Superior temporal gyrus (tissue), 1 donor: ENCODE results near the gene SYDE1.
"Not testable (repeated sequence)": the region's sequence is repeated elsewhere in the genome, so short reads cannot be mapped to it uniquely, and the experiment has no call there.

Experiments used
- DNase-seq: peaks from one replicate; pipeline ENCODE4 v3.0.0-alpha.2; 2016; ENCODE audit errors: extremely low spot score

SYDE1 gene, protein sequence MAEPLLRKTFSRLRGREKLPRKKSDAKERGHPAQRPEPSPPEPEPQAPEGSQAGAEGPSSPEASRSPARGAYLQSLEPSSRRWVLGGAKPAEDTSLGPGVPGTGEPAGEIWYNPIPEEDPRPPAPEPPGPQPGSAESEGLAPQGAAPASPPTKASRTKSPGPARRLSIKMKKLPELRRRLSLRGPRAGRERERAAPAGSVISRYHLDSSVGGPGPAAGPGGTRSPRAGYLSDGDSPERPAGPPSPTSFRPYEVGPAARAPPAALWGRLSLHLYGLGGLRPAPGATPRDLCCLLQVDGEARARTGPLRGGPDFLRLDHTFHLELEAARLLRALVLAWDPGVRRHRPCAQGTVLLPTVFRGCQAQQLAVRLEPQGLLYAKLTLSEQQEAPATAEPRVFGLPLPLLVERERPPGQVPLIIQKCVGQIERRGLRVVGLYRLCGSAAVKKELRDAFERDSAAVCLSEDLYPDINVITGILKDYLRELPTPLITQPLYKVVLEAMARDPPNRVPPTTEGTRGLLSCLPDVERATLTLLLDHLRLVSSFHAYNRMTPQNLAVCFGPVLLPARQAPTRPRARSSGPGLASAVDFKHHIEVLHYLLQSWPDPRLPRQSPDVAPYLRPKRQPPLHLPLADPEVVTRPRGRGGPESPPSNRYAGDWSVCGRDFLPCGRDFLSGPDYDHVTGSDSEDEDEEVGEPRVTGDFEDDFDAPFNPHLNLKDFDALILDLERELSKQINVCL

DNA sequence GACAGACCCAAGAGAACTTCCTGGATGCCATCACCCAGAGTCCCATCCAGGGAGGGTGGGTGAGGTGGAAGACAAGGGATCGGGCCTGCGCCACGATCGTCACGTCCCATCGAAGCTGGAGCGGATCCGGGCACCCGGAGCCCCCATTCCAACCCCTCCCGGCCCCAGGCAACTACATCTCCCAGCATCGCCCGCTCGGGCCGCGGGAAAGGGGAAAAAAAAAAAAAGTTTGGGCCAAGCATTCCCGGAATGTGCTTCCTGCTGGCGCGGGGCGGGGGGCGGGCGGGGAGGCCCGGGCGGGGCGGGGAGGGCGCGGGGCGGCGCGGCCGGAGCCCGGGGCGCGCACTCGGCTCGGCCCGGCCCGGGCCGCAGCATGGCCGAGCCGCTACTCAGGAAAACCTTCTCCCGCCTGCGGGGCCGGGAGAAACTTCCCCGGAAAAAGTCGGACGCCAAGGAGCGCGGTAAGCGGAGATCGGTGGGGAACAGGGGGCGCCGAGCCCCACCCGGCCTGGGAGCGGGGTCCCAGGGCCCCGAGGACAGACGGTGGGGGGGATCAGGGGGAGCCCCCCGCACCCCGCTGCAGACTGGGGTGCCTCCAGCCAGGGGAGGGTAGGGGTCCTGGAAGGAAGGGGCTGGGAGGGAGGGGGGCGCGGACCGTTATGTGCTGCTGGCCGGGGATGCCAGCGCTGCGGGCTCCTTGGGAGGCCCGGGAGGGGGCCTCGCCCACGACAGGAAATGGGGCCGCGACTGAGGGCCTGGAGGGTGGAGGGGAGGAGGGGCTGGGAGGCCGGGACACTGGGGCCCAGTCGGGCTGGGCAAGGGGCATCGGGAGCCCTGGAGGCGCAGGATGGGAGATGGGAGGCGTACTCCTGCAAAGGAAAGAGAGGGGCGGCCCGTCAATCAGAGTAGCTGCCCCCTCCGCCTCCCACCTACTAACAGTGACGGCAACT, at the start of gene SYDE1:
Gene SYDE1 (plus strand): TSS at position 341 of the 950 bp plus-strand sequence. CDS start 33 bp downstream, at position 374.
- DNase-seq = no peak

DNA sequence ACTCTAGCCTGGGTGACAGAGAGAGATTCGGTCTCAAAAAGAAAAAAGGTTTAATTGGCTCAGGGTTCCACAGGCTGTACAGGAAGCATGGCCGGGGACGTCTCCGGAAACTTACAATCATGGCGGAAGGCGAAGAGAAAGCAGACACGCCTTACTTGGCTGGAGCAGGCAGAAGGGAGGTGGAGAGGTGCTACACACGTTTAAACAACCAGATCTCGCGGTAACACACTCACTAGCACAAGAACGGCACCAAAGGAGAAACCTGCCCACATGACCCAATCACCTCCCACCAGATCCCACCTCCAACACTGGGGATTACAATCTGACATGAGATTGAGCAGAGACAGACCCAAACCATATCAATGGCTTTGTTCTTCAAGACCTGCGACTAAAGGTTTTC, 45.2 kb upstream of the SYDE1 start:
- DNase-seq = no peak

DNA sequence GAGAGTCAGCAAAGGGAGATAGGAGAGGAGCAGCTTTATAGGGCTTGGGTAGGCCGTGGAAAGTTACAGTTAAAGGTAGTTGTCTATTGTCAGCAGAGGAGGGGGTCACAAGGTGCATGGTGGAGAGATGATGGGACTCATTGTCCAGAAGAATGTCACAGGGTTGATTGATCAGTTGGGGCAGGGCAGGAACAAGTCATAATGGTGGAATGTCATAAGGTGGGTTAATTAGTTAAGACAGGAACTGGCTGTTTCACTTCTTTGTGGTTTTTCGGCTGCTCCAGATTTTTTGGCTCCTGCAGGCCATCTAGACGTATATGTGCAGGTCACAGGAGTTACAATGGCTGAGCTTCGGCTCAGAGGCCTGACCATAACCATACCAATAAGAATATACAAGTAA, 36.8 kb upstream of the SYDE1 start:
- DNase-seq = not testable (repeated sequence)

DNA sequence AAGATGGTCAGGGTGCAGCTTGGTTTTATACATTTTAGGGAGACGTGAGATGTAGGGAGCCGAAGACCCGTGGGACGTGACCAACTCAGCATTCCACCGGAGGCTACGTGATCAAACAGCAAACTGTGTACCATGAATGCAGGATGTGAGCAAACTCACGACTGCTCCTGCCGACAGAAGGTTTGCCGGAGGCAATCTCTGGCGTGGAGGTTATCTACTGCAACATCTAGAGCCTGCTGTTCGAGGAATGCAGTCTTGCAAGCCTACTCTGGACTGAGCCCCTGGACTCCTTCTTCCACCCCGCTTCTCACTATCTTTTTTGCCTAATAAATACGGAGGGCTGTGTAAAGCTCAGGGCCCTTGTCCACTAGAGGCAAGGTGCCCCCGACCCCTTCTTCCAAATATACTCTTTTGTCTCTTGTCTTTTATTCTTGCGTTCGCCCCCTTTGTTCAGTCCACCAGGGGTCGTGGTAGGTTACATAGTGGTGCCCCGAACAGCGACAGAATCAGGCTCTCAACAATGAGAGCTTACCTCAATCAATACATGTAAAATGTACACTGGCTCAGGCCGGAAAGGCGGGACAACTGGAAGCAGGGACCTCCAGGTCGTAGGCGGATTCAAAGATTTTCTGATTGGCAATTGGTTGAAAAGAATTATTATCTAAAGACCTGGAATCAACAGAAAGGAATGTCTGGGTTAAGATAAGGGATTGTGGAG, 34.1 kb upstream of the SYDE1 start:
- DNase-seq = no peak

DNA sequence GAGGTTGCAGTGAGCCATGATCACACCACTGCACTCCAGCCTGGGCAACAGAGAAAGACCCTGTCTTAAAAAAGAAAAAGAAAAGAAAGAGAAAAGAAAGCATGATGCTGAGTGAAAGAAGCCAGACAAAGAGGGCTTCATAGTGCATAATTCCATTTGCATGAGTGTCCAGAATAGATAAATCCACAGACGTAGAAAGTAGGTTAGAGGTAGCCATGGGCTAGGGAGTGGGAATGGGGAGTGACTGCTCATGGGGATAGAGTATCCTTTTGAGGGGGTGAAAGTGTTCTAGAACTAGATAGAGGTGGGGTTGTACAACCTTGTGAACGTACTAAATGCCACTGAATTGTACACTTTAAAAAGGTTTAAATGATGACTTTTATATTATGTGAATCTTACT, 32.8 kb upstream of the SYDE1 start:
- no peak for DNase-seq

DNA sequence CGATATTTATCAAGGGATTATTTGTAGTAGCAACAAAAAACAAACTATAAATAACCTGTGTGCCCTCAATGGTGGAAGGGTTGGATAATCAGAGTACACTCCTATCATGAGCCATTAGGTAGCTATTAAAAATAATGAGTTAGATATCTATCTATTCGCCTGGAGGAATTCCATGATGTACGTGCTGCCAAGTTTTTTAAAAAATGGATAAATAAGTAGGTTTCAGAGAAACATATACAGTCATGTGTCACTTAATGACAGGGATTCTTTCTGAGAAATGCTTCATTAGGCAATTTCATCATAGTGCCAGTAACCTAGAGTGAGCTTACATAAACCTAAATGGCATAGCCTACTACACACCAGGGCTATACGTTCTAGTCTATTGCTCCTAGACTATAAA, 31.4 kb upstream of the SYDE1 start:
- DNase-seq = no peak

DNA sequence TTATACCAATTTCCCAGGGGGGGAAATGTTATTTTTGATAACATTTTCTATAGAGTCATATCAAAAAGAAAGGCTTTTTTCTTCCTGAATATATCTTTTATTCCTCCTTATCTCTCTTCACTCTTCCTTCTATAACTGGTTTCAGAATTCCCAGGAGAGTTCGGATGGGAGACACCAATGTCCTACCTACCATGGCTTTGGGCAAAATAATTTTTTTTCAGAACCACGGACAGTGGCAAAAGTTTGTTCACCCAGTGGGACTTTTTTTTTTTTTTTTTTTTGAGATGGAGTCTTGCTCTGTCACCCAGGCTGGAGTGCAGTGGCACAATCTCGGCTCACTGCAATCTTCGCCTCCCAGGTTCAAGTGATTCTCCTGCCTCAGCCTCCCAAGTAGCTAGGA, 27.2 kb upstream of the SYDE1 start:
- not testable (repeated sequence) for DNase-seq

DNA sequence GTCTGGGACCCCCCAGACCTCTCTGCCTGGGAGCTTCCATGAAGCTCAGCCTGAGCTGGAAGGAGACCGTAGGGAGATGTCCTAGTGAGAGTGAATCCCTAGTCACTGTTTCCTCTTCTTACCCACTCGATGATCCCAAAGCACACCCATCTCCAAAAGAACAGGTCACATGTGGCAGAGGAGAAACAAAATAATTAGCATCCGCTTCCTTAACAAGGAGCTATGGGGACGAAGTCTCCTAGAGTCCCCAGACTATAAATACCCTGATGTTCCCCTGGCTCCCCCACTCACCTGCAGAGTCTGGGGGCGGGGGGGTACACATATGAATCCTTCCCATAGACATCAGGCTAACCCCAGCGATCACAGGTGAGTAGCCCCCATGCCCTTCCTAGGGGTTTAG, 25.3 kb upstream of the SYDE1 start, which contains the start of gene OR1I1:
Gene OR1I1 (plus strand): TSS at position 301 of the 400 bp plus-strand sequence. CDS start 4,855 bp downstream, outside the sequence.
- DNase-seq = no peak

DNA sequence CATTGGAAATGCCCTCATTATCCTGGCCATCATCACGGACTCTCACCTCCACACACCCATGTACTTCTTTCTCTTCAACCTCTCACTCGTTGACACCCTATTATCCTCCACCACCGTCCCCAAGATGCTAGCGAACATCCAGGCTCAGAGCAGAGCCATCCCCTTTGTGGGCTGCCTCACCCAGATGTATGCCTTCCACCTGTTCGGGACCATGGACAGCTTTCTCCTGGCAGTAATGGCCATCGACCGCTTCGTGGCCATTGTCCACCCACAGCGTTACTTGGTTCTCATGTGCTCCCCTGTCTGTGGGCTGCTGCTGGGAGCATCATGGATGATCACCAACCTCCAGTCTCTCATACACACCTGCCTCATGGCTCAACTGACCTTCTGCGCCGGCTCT, 20.0 kb upstream of the SYDE1 start:
- no peak for DNase-seq

DNA sequence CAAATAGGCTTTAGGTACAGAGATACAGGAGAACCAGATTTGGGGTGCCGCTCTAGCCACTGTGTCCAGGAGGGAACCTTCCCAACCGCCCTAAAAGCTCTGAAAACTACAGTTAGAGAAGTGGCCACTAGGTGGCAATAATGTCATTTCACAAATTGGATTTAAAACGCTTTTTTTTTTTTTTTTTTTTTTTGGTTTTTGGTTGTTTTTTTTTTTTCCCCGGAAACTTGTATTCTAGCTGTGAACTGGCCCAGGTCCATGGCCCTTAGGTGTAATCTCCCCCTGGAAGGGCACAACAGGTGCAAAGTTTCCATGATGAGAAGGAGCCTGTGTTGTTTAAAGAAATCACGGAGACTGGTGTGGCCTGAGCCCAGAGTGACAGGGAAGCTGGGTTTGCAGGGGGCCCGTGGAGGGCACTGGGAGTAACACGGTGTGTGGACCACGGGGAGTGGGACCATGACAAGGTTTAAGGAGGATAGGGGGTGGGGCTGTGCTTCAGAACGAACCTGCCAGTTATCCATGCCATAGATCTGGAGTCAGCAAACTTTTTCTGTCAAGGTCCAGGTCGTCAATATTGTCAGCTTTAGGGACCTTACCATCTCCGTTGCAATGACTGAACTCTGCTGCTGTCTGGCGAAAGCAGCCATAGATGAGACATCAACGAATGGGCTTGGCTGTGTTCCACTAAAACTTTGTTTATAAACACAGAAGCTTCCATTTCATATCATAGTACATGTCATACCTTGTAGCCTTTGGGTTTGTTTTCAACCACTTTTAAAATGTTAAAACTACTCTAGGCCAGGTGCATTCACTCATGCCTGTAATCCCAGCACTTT, 15.1 kb upstream of the SYDE1 start:
- DNase-seq = peak; percentile 81

DNA sequence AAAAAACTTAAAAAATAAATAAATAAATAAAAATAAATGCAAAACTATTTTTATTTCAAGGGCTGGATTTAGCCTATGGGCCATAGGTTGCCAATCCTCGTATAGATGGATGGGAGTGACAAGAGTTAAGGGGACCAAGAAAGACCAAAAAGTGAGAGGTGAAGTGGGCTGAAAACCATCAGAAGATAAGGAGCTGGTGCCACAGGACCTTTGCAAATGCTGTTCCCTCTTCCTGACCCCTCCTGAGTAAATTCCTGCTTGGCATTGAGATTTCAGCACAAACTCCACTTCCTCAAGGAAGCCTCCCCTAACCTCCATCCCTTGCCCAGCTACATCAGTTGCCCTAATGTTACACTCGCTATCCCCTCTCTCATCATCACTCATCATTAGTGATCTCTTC, 14.2 kb upstream of the SYDE1 start:
- no peak for DNase-seq

DNA sequence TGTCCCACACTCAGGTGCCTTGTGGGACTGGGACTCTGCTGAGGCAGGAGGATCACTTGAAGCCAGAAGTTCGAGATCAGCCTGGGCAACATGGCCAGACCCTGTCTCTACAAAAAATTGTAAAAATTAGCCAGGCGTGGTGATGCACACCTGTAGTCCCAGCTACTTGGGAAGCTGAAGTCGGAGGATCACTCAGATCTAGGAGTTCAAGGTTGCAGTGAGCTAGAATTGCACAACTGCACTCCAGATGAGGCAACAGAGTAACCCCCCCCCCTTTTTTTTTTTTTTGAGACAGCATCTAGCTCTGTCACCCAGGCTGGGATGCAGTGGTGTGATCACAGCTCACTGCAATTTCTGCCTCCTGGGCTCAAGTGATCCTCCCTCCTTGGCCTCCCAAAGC, 11.0 kb upstream of the SYDE1 start:
- DNase-seq = no peak

DNA sequence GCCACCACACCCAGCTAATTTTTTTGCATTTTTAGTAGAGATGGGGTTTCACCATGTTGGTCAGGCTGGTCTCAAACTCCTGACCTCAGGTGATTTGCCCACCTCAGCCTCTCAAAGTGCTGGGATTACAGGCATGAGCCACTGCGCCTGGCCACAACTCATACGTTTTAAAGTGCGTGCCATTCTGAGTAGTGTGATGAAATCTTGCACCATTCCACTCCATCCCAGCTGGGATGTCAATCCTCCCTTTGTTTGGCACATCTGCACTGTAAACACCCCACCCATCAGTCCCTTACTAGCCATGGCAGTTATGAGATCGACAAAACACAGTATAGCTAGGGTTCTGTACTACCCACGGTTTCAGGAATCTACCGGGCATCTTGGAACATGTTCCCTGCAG, 9.2 kb upstream of the SYDE1 start:
- not testable (repeated sequence) for DNase-seq

DNA sequence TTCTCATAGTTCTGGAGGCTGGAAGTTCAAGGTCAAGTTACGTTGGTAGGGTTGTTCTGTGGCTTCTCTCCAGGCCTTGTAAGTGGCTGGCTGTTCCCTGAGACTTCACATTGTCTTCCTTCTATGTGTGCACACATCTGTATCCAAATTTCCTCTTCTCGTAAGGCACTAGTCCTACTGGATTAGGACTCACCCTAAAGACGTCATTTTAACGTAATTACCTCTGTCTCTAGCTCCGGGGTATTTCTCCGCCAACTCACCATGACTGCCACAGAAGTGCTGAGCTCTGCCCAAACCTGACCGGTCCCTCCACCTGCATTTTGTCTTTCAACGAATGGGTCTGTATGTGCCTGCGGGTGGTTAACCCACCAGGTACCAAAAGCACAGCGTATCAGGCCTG, 8.7 kb upstream of the SYDE1 start:
- DNase-seq = no peak

DNA sequence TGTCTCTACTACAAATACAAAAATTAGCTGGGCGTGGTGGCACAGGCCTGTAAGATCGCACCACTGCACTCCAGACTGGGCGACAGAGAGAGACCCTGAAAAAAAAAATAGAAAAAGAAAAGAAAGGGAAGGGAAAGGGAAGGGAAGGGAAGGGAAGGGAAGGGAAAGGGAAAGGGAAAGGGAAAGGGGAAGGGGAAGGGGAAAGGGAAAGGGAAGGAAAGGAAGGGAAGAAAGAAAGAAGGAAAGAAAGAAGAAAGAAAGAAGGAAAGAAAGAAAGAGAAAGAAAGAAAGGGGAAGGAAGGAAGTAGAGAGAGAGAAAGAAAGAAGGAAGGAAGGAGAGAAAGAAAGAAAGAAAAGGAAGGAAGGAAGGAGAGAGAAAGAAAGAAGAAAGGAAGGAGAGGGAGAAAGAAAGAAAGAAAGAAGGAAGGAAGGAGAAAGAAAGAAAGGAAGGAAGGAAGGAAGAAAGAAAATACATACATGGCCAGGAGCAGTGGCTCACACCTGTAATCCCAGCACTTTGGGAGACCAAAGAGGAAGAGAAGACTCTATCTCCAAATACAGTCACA, 8.1 kb upstream of the SYDE1 start:
- no peak for DNase-seq

DNA sequence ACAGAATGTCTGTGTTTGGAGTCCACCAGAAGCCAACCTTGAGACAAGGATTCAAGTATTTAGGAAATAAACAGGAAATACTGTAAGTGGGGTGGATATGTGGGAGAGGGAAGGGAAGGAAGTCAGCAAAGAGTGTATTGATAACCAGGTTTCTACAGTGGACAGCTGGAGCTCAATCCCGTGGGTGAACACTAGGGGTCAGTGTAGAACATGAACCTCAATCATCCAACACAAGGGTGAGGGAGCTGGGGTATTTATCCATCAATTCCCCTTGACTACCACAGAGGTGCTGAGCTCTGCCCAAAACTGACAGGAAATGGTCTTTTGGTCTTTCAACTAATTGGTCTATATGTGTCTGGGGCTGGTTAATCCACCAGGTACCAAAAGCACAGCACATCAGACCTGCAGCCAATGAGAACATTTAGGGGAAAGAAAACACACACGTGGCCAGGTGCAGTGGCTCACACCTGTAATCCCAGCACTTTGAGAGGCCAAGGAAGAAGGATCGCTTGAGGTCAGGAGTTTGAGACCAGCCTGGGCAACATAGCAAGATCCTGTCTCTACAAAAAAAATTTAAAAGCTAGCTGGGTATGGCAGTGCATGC, 5.6 kb upstream of the SYDE1 start:
- DNase-seq = no peak

DNA sequence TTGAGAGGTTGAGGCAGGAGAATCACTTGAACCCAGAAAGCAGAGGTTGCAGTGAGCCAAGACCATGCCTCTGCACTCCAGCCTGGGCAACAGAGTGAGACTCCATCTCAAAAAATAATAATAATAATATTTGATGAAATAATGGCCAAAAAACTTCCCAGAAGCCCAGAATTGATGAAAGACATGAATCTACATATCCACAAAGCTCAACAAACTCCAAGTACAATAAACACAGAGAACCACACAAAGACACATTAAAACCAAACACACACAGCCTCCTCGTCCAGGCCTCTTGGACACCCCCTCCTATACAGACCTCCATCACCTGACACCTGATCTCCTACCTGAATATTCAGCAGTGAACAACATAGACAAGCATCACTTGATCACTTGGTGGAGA, 3.2 kb upstream of the SYDE1 start:
- no peak for DNase-seq

DNA sequence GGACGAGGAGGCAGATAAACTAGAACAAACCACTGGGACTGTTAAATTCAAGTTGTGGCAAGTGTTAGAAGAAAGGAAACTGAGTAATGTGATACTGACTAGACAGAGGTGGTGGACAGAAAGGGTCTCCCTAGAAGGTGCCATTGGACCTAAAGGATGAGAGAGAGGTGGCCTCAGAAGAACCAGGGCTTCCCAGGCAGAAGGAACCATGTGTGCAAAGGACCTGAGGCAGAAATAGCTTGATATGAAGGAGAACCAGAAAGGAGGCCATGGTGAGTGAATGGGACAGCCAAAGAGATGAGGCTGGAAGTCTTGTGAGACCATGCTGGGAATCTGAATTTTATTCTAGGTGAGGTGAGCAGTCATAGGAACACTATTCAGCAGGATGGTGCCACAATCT, 2.8 kb upstream of the SYDE1 start:
- no peak for DNase-seq

DNA sequence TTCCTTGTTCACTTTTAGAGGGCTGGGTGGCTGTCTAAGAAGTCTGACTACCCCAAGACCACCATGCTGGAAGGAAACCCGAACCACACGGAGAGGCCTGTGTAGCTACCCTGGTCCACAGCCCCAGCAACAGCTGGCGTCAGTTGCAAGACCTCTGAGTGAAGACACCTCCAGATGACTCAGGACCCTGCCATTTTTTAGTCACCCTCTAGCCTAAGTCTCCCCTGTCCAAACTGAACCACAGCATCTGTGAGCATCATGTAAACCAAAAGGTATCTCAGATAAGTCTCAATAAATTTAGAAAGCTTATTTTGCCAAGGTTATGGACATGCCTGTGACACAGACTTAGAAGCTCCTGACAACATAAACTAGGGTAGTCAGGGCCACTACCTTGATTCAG, 2.2 kb upstream of the SYDE1 start:
- no peak for DNase-seq
